ENCODE results near the gene PHACTR4. TPM values are rescaled to one million over a fixed set of nuclear protein-coding genes. Genes with fewer than 3 reads are reported as not detected.

Gene PHACTR4
- total and polyA plus RNA-seq, 4 donors = 15.1 to 34.9 (median 20.6) TPM

DNA sequence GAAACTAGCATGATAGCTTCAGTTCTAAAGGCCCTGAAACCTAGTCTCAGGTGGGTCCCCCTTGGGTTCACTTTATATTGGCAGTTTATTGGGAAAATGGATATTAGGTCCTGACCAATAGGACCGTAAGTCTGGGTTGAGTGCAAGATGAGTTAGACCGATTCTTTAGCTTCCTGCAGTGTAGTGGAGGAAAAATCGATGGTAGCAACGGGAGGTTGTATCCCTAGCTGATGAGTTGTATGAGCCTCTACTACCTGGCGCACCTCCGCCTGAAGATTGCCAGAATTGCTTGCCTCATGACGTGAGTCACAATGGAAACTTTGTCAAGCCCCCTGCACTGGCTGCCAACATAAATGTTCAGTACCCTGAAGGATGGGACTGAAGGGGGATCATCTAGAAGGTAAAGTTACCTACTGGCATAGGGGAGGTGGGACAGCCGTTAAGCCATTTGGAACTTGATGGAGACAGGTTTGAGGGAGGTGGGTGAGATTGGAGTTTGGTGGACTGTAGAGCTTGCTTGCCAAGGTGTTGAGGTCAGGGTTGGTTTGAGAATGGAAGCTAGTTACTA lies 140.2 kb downstream of the PHACTR4 start:
- peak overlapping the region; percentile 36 to 43 for H3K9ac ChIP-seq (ENCODE audit: insufficient read depth in 1 of 2, low read length in 2 of 2)
- H3K4me1 ChIP-seq (ENCODE audit: control insufficient read depth in 5 of 5, insufficient read depth in 5 of 5, low read length in 5 of 5) = peaks cover 9 to 32% (median 15%) of the 10 kb centered on the region in 5 donors
- ATAC-seq (ENCODE audit: insufficient read depth, low FRiP score) (no peak), DNase-seq (no peak)
- H3K4me3 ChIP-seq = peak overlapping the region; percentile 30
- TF ChIP-seq, protein P1, sequence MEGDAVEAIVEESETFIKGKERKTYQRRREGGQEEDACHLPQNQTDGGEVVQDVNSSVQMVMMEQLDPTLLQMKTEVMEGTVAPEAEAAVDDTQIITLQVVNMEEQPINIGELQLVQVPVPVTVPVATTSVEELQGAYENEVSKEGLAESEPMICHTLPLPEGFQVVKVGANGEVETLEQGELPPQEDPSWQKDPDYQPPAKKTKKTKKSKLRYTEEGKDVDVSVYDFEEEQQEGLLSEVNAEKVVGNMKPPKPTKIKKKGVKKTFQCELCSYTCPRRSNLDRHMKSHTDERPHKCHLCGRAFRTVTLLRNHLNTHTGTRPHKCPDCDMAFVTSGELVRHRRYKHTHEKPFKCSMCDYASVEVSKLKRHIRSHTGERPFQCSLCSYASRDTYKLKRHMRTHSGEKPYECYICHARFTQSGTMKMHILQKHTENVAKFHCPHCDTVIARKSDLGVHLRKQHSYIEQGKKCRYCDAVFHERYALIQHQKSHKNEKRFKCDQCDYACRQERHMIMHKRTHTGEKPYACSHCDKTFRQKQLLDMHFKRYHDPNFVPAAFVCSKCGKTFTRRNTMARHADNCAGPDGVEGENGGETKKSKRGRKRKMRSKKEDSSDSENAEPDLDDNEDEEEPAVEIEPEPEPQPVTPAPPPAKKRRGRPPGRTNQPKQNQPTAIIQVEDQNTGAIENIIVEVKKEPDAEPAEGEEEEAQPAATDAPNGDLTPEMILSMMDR (IDR thresholded peaks at IDR 0.05; ENCODE audit: control extremely low read depth, extremely low read depth) = no peak
- no peaks in the 10 kb centered on the region for H3K9me3 ChIP-seq (ENCODE audit: control insufficient read depth in 4 of 4, insufficient read depth in 3 of 4, low read length in 3 of 4)
- no peaks in the 10 kb centered on the region for H3K27me3 ChIP-seq (ENCODE audit: control insufficient read depth in 3 of 3, insufficient read depth in 3 of 3, low read length in 2 of 3)
- WGBS, 2 donors = 51 to 66% methylated on average over 8 of the region's 8 CpGs
- peak overlapping the region in 1 of 2 donors; percentile 13 for H3K27ac ChIP-seq (ENCODE audit: low read depth in 1 of 2, low read length in 1 of 2)
- H3K36me3 ChIP-seq (ENCODE audit: control insufficient read depth in 4 of 4, insufficient read depth in 4 of 4, low read length in 4 of 4) = peaks cover 28 to 41% (median 38%) of the 10 kb centered on the region in 4 donors

DNA sequence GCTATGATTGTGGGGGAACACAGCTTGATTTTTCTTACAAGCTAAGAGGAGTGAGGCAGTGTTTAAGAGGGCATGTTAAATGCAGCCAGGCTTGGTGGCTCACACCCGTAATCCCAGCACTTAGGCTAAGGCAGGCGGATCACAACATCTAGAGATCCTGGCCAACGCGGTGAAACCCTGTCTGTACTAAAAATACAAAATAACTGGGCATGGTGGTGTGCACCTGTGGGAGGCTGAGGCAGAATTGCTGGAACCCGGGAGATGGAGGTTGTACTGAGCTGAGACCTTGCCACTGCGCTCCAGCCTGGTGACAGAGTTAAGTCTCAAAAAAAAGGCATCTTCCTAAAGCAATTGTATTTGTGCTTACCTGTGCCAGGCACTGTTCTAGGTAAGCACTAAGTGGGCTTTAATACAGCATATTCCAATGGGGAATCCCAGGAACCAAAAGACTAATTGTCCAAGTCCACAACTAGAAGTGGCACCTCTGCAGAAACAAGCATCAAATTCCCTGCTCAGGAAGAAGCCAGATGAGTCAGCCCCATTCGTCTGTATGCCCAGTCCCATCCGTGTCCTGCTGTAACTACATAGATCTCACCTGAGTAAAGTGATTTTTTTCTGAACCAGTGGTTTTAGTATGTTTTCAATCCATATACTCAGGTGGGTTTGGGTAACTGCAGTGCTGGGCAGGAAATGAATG lies 140.9 kb downstream of the PHACTR4 start:
- DNase-seq (no peak), ATAC-seq (ENCODE audit: insufficient read depth, low FRiP score) (no peak)
- Histone ChIP-seq H3K4me1 (ENCODE audit: control insufficient read depth in 5 of 5, insufficient read depth in 5 of 5, low read length in 5 of 5) (peaks cover 9 to 32% (median 15%) of the 10 kb centered on the region in 5 donors), H3K27me3 (ENCODE audit: control insufficient read depth in 3 of 3, insufficient read depth in 3 of 3, low read length in 2 of 3) (no peaks in the 10 kb centered on the region), H3K4me3 (peak overlapping the region; percentile 30), H3K27ac (ENCODE audit: low read depth in 1 of 2, low read length in 1 of 2) (peak overlapping the region; percentile 13 to 31), H3K36me3 (ENCODE audit: control insufficient read depth in 4 of 4, insufficient read depth in 4 of 4, low read length in 4 of 4) (peaks cover 28 to 41% (median 38%) of the 10 kb centered on the region in 4 donors), H3K9ac (ENCODE audit: insufficient read depth in 1 of 2, low read length in 2 of 2) (peak overlapping the region in 1 of 2 donors; percentile 43), H3K9me3 (ENCODE audit: control insufficient read depth in 4 of 4, insufficient read depth in 3 of 4, low read length in 3 of 4) (no peaks in the 10 kb centered on the region)
- TF ChIP-seq, protein P1 (IDR thresholded peaks at IDR 0.05; ENCODE audit: control extremely low read depth, extremely low read depth) = no peak
- 52 to 72% methylated on average over 8 of the region's 8 CpGs for WGBS, 2 donors

DNA sequence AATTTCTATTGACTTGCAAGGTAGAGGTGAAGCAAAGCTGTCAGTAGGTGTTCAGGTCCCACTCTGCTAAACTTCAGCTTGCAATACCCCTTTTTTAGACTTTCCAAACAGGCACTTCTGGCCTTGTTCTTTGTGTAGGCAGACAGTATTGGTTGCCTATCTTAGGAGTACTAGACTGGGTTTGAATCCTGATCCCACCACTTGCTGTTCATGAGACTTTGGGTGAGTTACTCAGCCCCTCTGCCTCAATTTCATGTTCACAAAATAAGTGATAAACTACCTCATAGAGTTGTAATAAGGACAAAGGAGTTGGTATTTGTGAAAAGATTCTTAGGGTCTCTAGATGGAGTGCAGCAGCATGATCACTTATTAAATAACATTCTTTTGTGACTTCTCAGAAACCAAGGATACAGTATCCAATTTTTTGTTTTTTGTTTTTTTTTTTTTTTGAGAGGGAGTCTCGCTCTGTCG lies 141.5 kb downstream of the PHACTR4 start:
- no peaks in the 10 kb centered on the region for H3K9me3 ChIP-seq (ENCODE audit: control insufficient read depth in 4 of 4, insufficient read depth in 3 of 4, low read length in 3 of 4)
- 83 to 91% methylated on average over 2 of the region's 2 CpGs for WGBS, 2 donors
- TF ChIP-seq, protein P1 (IDR thresholded peaks at IDR 0.05; ENCODE audit: control extremely low read depth, extremely low read depth) = no peak
- no peaks in the 10 kb centered on the region for H3K27me3 ChIP-seq (ENCODE audit: control insufficient read depth in 3 of 3, insufficient read depth in 3 of 3, low read length in 2 of 3)
- H3K36me3 ChIP-seq (ENCODE audit: control insufficient read depth in 4 of 4, insufficient read depth in 4 of 4, low read length in 4 of 4) = peaks cover 28 to 41% (median 38%) of the 10 kb centered on the region in 4 donors
- no peak overlapping the region for H3K4me3 ChIP-seq
- H3K27ac ChIP-seq (ENCODE audit: low read depth in 1 of 2, low read length in 1 of 2) = peak overlapping the region in 1 of 2 donors; percentile 6
- ATAC-seq (ENCODE audit: insufficient read depth, low FRiP score) (no peak), DNase-seq (no peak)
- H3K9ac ChIP-seq (ENCODE audit: insufficient read depth in 1 of 2, low read length in 2 of 2) = no peak overlapping the region
- peaks cover 9 to 32% (median 15%) of the 10 kb centered on the region in 5 donors for H3K4me1 ChIP-seq (ENCODE audit: control insufficient read depth in 5 of 5, insufficient read depth in 5 of 5, low read length in 5 of 5)
